ENCODE results near the gene COMMD10.
"Not testable (repeated sequence)": the region's sequence is repeated elsewhere in the genome, so short reads cannot be mapped to it uniquely, and the experiment has no call there.

The COMMD10 gene

DNA sequence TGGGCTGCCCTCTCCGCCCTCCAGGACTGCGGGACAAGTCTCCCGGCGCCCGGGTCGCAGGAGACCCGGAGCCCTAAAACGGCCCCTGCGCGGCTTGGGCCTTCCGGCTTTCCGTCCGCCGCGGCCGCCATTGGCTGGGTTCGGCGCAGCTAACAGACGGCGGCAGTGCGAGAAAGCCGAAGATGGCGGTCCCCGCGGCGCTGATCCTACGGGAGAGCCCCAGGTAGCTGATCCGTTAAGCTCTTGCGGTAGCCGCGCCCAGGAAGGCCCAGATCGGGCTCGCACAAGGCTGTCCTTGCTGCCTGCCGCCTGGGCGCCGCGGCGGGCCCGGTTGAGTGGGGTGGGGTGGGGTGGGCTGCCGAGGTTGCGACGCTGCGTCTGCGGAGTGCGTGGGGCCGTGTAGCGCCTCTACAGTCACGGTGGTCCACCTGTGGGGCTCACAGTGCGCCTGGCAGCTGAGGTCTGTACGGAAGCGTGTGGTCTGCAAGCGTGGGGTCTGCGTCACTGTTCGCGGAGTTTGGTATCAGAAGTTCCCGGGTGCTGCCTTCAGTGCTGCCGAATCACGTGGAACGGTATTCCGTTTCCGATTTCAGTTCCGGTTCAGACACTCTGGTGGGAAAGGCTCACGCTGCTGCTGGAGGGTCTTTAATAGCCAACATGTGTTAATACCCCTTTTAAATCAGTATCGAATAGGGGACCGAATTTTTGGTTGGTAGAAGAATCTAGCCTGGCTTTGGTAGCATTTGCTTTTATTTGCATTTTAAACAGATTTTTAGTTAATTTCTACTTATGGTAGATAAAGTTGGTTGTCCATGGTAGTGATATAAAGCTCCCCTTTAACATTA, at the start of gene COMMD10:
Gene COMMD10 (plus strand): TSS at position 155 of the 845 bp plus-strand sequence.
- DNase-seq: peak; percentile 47

DNA sequence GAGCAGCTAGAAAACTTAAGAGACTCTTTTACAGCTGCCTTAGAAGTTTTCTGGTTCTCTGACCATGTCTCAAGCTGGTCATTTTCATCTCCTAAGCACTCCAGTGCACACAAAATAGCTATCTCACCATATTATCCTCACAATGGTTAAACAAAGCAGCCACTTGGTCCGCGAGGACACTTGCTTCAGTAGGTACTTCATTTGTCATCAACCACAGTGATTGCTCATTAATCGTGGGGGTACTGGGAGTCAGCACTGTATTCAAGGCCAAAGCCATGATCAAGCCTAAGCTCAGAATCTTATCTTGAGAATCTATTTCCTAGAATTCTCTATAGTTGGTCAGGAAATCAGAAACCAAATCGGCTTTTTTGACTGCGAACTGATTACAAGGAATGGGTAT, 49.7 kb upstream of the COMMD10 start:
- DNase-seq: no peak

GRCh38 chr5:116037236-116037822, 47.5 kb upstream of the COMMD10 start:
- DNase-seq: no peak

- peak; percentile 39 for DNase-seq
Measured at GRCh38 chr5:116038817-116039216, 46.0 kb upstream of the COMMD10 start.

- DNase-seq: no peak
Measured at GRCh38 chr5:116042375-116042774, 42.5 kb upstream of the COMMD10 start.

- no peak for DNase-seq
Measured at GRCh38 chr5:116044073-116044472, 40.8 kb upstream of the COMMD10 start.

DNA sequence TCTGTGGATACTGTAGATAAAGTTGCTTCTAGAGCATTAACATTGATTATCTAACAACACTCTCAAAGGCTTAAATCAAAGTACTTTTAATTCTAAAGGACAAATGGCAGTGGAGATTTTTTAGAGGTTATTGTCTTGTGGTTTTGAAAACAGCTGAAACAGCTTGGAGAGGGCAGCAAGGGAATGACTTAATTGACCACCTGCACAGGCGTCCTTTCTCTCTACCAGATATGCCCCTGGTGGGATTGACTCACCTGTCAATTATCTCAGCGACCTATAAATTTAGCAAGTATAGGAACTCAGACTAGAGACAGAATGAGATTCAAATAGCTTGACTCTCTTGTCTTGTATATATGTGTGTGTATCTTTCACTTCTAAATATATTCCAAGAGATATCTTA, 39.0 kb upstream of the COMMD10 start:
- DNase-seq: no peak

DNA sequence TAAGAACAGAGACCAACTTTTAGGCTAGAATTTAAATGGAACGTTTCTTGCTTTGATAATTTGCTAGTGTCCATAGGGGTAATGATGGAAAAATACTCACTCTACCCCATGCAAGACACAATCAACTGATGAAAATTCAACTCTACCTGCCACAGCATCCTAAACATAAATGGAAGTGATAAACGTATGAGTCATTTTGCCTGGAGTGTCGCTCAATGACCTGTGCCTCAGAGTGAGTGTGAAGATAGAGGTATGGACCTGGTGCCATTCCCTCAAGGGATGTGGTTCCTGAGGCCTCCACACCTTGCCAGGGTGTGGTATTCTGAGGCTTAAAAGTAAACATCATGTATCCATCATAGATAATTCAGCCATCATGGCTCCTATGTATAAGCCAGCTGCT, 38.6 kb upstream of the COMMD10 start:
- no peak for DNase-seq

DNA sequence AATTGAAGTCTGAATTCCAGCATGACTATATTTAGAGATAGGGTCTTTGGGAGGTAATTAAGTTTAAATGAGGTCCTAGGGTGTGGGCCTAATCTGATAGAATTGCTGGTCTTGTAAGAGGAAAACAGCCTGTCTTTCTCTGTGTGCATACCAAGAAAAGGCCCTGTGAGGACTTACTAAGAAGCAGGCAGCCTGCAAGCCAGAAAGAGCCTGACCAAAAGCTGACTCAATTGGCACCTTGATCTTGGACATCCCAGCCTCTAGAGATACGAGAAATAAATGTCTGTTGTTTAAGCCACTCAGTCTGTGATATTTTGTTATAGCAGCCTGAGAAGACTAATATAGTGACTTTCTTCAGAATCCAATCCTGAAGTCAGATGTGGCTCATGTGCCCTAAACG, 38.0 kb upstream of the COMMD10 start:
- no peak for DNase-seq

DNA sequence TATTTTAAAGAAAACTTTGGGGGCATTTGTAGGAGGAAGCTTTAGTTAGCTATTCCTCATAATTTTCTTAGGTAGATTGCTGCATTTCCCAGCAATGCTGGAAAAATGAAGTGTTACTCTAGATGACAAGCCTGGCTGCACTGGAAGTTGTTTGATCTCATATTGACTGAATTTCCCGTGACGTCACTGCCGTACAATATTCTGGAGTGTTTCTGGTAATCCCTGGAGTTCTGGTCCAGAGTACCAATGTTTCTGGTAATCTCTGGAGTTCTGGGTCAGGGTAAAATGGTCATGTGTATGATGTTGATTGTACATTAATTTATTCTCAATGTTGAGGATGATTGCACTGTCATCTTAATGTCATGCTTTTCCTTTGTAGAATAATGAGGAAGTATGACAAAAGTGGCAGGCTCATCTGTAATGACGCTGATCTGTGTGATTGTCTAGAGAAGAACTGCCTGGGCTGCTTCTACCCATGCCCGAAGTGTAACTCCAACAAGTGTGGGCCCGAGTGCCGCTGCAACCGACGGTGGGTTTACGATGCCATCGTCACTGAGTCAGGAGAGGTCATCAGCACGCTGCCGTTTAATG, 26.4 kb upstream of the COMMD10 start:
- no peak for DNase-seq

DNA sequence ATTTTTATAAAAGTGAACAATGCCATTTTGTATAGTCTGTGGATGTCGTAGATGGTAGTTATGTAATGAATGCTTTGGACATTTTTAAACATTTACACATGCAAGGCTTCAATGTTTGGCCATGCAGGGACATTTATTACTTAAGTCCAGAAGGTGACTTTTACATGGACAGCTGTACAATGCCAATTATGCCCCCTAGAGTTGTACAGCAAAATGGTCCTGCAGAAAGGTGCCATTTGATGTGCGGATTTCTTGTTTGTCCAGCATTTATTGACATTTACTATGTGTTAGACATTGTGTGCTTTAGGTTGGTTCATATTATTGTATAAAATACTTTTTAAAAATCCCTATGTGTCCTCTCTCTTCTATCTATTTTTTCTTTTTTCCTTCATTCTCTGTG, 22.5 kb upstream of the COMMD10 start:
- DNase-seq: no peak

DNA sequence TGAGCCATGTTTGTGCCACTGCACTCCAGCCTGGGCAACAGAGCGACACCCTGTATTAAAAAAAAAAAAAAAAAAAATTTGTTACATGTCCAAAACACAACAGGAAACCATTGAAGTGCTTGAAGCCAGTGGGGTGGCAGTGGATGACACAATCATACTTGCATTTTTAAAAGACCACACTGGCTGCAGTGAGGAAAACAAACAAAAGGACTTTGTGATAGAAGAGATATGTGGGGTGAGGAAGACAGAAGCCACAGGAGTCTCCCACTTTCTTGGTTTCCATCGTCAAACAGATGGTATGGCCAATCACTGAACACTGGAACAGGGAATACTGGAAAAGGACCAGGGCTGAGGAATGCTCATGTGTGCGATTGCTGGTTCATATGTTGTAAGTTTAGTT, 20.9 kb upstream of the COMMD10 start:
- no peak for DNase-seq

DNA sequence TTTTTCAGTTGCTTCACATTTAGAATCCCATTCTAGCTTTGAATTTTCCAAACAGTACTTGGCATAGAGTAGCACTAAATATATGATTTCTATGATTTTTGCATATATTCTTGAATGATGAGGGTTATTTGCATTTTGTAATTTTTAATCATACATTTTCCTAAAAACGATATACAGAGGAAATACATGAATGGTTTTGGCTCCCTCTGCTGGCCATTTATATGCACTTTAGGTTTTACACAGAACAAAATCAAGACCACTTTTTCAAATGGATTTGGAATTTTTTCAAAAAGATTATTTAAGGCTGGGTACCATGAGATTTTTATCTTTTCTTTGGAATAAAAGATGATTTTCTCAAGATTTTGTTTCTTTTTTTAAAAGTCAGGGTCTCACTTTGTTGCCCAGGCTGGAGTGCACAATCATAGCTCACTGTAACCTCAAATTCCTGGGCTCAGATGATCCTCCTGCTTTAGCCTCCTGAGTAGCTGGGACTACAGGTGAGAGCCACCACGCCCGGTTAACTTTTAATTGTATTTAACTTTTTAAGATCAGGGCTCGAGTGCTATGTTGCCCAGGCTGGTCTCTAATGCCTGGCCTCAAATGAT, 16.7 kb upstream of the COMMD10 start:
- DNase-seq: no peak

DNA sequence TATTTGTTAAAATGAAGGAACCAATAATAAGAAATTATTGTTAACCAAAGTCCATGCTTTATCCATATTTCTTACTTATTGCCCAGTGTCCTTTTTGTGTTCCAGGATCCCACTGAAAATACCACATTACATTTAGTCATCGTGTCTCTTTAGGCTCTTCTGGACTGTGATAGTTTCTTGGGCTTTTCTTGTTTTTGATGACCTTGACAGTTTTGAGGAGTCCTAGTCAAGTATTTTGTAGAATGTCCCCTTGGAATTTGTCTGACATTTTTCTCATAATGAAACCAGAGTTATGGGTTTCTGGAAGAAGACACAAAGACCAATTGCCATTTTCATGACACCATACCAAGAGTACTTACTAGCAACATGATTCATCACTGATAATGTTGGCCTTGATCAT, 13.6 kb upstream of the COMMD10 start:
- DNase-seq: no peak

DNA sequence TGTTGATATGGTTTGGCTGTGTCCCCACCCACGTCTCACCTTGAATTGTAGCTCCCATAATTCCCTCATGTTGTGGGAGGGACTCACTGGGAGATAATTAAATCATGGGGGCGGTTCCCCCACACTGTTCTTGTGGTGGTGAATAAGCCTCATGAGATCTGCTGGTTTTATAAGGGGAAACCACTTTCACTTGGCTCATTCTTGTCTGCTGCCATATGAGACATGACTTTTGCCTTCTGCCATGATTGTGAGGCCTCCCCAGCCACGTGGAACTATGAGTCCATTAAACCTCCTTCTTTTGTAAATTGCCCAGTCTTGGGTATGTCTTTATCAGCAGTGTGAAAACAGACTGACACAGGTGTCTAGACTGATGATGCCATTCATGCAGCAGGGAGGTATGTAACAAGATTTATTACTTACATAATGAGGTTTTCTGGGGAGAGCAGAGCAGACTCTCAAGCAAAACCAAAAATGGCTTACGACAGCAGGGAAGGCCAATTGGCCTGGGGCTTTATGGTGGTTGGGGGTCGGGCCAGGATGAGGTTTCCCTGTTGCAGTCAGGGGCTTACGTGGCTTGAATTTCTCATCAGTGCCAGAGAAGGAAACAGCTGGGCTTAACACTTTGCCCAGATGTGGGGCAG, 9.5 kb upstream of the COMMD10 start:
- DNase-seq: no peak

DNA sequence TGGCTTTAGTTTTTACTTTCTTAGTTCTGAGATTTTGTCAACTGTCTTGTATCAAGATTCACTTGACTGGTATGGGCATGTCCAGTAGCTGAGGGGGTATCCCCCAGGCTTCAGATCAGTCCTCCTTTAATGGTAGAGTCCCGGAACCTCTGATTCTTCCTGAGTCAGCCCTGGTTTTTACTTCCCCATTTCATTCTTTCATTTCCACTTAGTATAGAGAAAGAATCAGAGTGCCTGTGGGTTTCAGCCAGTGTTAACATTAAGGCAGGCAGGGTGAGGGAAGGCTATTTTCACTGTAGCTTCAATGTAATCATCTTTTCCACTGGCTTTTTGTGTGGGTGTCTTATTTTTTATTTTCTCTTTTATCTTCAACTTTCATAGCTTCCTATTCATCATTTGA, 8.3 kb upstream of the COMMD10 start:
- DNase-seq: no peak

DNA sequence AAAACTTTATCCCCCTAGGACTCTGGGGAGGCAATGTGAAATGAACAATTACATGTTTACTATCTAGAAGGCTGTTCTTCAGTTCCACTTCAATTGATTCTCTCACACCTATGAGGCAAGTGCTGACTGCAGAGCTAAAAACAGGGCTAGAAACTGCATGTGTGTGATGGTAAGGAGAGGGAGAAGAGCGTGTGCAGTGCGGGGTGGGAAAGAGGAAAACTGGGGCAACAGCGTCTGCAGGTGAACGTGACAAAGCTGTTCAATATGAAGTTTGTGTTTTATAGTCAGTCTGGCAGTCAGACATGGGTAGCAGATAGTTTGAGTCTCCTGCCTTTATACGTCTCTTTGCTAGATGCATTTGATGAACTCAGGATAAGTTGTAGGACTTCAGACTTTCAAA, 6.6 kb upstream of the COMMD10 start:
- no peak for DNase-seq

DNA sequence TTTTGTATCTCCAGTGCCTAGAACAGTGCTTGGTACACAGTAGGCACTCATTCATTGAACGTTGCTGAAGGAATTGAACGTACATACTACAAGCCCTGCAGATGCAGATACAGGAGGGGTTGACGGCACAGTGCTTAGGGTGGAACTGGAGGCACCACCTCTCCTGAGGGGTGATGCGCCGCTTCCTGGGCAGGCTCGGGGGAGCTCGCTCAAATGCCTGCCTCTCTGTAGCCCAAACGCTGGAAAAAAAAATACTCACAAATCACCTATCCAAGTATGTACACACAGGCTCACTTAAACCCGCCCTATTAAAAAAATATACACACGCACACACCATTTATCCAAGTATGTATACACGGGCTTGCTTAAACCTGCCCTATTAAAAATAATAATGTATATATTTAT, 536 bp upstream of the COMMD10 start:
- DNase-seq: no peak

DNA sequence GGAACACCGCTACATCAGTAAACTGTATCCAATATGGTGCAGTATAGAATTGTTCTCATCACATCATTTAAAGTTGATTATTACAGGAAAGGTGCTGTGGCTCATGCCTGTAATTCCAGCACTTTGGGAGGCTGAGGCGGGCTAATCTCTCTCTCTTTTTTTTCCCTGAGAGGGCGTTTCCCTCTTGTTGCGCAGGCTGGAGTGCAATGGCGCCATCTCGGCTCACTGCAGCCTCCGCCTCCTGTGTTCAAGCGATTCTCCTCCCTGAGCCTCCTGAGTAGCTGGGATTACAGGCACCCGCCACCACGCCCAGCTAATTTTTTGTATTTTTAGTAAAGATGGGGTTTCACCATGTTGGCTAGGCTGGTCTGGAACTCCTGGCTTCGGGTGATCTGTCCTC, 1.5 kb downstream of the COMMD10 start:
- not testable (repeated sequence) for DNase-seq

DNA sequence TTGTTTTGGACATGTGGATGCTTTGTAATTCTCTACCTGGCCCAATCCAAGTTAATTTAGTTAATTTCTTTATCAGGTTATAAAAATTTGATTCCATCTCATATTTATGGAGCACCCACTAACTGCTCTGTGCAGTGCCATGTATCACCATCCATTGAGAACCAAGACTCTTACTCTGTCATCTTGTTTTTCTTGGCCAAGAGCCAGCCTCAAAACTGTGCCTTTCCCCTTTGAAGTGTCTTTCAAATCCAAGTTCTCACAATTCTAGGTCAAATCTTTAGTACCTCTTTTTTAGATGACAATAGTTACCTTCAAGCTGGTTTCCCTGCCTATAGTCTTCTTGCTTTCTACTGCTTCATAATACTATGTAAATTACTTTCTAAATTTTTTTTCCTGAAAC, 3.2 kb downstream of the COMMD10 start:
- DNase-seq: no peak

GRCh38 chr5:116090302-116090701, 5.5 kb downstream of the COMMD10 start:
- DNase-seq: no peak

- DNase-seq: no peak
Measured at GRCh38 chr5:116091416-116091815, 6.6 kb downstream of the COMMD10 start.

GRCh38 chr5:116097301-116097700, 12.5 kb downstream of the COMMD10 start:
- no peak for DNase-seq

Data from GF-D8 (cell line).